Natural killer cell (primary cell): ENCODE measurements around the gene OR1C1. TPM values are rescaled to one million over a fixed set of nuclear protein-coding genes. Genes with fewer than 3 reads are reported as not detected.
"Not testable (repeated sequence)": the region's sequence is repeated elsewhere in the genome, so short reads cannot be mapped to it uniquely, and the experiment has no call there.

ENCODE experiments used
- ATAC-seq, 3 donors: fragments of 150-1000 bp in 2 of 3; fragments of 200-7000 bp in 1 of 3; cut with Tn5 transposase; 1 replicate in 1 of 3; 2 replicates in 2 of 3; pipeline ENCODE4 v1.10.0; 2021; ENCODE audit warnings: mild to moderate bottlenecking in 2 of 3, moderate library complexity in 2 of 3
- DNase-seq, 2 donors: peaks; one replicate each; pipeline versions ENCODE4 v3.0.0 to v3.0.0-alpha.2; 2013 to 2021; ENCODE audit warnings: mixed read lengths in 1 of 2
- H3K27ac ChIP-seq: one replicate; pipeline ENCODE4 v1.5.1; 2013; ENCODE audit warnings: mild to moderate bottlenecking, low read length
- H3K27me3 ChIP-seq: one replicate; pipeline ENCODE4 v1.6.1; 2013; ENCODE audit warnings: low read length; ENCODE audit not compliant: control insufficient read depth, insufficient read depth
- H3K36me3 ChIP-seq: one replicate; pipeline ENCODE4 v1.6.1; 2013; ENCODE audit warnings: low read length; ENCODE audit not compliant: control insufficient read depth, insufficient read depth
- H3K4me1 ChIP-seq: one replicate; pipeline ENCODE4 v1.6.1; 2013; ENCODE audit warnings: low read length; ENCODE audit not compliant: control insufficient read depth, insufficient read depth
- H3K4me3 ChIP-seq: one replicate; pipeline ENCODE4 v1.5.1; 2013; ENCODE audit warnings: low read length
- H3K9me3 ChIP-seq: one replicate; pipeline ENCODE4 v1.6.1; 2013; ENCODE audit warnings: low read length; ENCODE audit not compliant: control insufficient read depth, insufficient read depth
- H3K27ac Mint-ChIP-seq, 2 donors: one replicate each; pipeline ENCODE4 v1.8.0; 2022; ENCODE audit warnings: mild to moderate bottlenecking in 2 of 2, mixed read lengths in 2 of 2, moderate library complexity in 1 of 2
- H3K27me3 Mint-ChIP-seq, 2 donors: one replicate each; pipeline ENCODE4 v1.8.0; 2022; ENCODE audit warnings: low read depth in 2 of 2, mixed read lengths in 2 of 2
- H3K36me3 Mint-ChIP-seq: one replicate; pipeline ENCODE4 v1.8.0; 2022; ENCODE audit warnings: mixed read lengths
- H3K4me1 Mint-ChIP-seq, 2 donors: one replicate each; pipeline ENCODE4 v1.8.0; 2022; ENCODE audit warnings: mixed read lengths in 2 of 2
- H3K4me3 Mint-ChIP-seq: one replicate; pipeline ENCODE4 v1.8.0; 2022; ENCODE audit warnings: mild to moderate bottlenecking, moderate library complexity, mixed read lengths
- H3K9me3 Mint-ChIP-seq, 2 donors: one replicate each; pipeline ENCODE4 v1.8.0; 2022; ENCODE audit warnings: mixed read lengths in 2 of 2
- CTCF ChIP-seq: fragments of 200-600 bp; IDR thresholded peaks from one replicate; pipeline ENCODE4 v1.8.0; 2022; ENCODE audit warnings: antibody characterized with exemption
- WGBS: methylation state at CpG from one replicate; pipeline ENCODE4 v1.1.7; 2013; ENCODE audit warnings: missing lambda C conversion rate; ENCODE audit not compliant: insufficient coverage; 5-methylcytosine and 5-hydroxymethylcytosine counted together
- intact Hi-C: fragments of 100-400 bp; cut with micrococcal nuclease; formaldehyde crosslinking; loops from one replicate; pipeline ENCODE4 v1.14.2; 2022
- total RNA-seq, 4 donors: library from RNA; stranded (reverse); fragments of 120-200 nt in 1 of 4; gene quantifications; one replicate each; pipeline versions ENCODE4 v1.2.3 to v1.2.4, GENCODE V29; 2013 to 2022

The OR1C1 gene
- total RNA-seq, 3 donors from 2014 or later (not counting 1 experiment from before 2014, with no cell fraction given), result not detected

- WGBS, result 96% methylated on average over 1 of the region's 1 CpG
- Histone ChIP-seq H3K36me3 (no peaks in the 10 kb centered on the region), H3K27ac (no peak overlapping the region), H3K27me3 (no peaks in the 10 kb centered on the region), H3K4me3 (no peak overlapping the region), H3K4me1 (no peaks in the 10 kb centered on the region), H3K9me3 (peaks cover 4% of the 10 kb centered on the region)
- DNase-seq (no peak), ATAC-seq (peak in 1 of 3 donors; percentile 35)
- H3K4me1 Mint-ChIP-seq, result no peaks in the 10 kb centered on the region
- H3K27me3 Mint-ChIP-seq, result no peaks in the 10 kb centered on the region
- H3K36me3 Mint-ChIP-seq, result peaks cover 6% of the 10 kb centered on the region
- H3K4me3 Mint-ChIP-seq, result no peak overlapping the region
- peaks cover 8 to 12% of the 10 kb centered on the region in 2 donors for H3K9me3 Mint-ChIP-seq
- no peak for TF ChIP-seq CTCF
- intact Hi-C loops, result no loop called here
- no peak overlapping the region for H3K27ac Mint-ChIP-seq
Observed at GRCh38 chr1:247749870-247750269, 10.5 kb downstream of the OR1C1 start.

GRCh38 chr1:247748041-247748440 is 12.3 kb downstream of the OR1C1 start, which contains the start of gene OR14A2:
Gene OR14A2, minus strand, starts transcription at chr1:247748141.
- H3K4me3 ChIP-seq, result no peak within 1 kb of the TSS
- WGBS, result 95% methylated on average over 1 of the region's 2 CpGs
- H3K4me1 ChIP-seq, result no peaks in the 10 kb centered on the region
- intact Hi-C loops, result no loop called here
- no peaks in the 10 kb centered on the region for H3K27me3 Mint-ChIP-seq
- DNase-seq, result no peak
- peaks cover 6% of the 10 kb centered on the region for H3K36me3 Mint-ChIP-seq
- no peaks in the 10 kb centered on the region for H3K27me3 ChIP-seq
- no peaks in the 10 kb centered on the region for H3K36me3 ChIP-seq
- ATAC-seq, result no peak
- H3K9me3 Mint-ChIP-seq, result peaks cover 8 to 15% of the 10 kb centered on the region in 2 donors
- H3K27ac Mint-ChIP-seq, result no peak within 1 kb of the TSS
- H3K9me3 ChIP-seq, result peaks cover 4% of the 10 kb centered on the region
- no peaks in the 10 kb centered on the region for H3K4me1 Mint-ChIP-seq
- no peak for TF ChIP-seq CTCF
- H3K4me3 Mint-ChIP-seq, result no peak within 1 kb of the TSS
- no peak within 1 kb of the TSS for H3K27ac ChIP-seq

GRCh38 chr1:247747616-247748015 is 12.7 kb downstream of the OR1C1 start:
- H3K27ac Mint-ChIP-seq, result no peak overlapping the region
- intact Hi-C loops, result no loop called here
- peaks cover 8 to 15% of the 10 kb centered on the region in 2 donors for H3K9me3 Mint-ChIP-seq
- H3K4me3 ChIP-seq, result no peak overlapping the region
- DNase-seq (no peak), ATAC-seq (no peak)
- H3K9me3 ChIP-seq, result peaks cover 4% of the 10 kb centered on the region
- no peak for TF ChIP-seq CTCF
- H3K4me1 Mint-ChIP-seq, result no peaks in the 10 kb centered on the region
- WGBS, result 94% methylated on average over 7 of the region's 7 CpGs
- no peaks in the 10 kb centered on the region for H3K27me3 ChIP-seq
- no peaks in the 10 kb centered on the region for H3K36me3 ChIP-seq
- no peak overlapping the region for H3K27ac ChIP-seq
- no peak overlapping the region for H3K4me3 Mint-ChIP-seq
- H3K36me3 Mint-ChIP-seq, result peaks cover 6% of the 10 kb centered on the region
- no peaks in the 10 kb centered on the region for H3K4me1 ChIP-seq
- H3K27me3 Mint-ChIP-seq, result no peaks in the 10 kb centered on the region

GRCh38 chr1:247746391-247746935 is 13.9 kb downstream of the OR1C1 start:
- Mint-ChIP-seq H3K9me3 (peaks cover 8 to 13% of the 10 kb centered on the region in 2 donors), H3K27me3 (no peaks in the 10 kb centered on the region), H3K4me3 (no peak overlapping the region), H3K36me3 (peaks cover under 1% of the 10 kb centered on the region), H3K4me1 (no peaks in the 10 kb centered on the region), H3K27ac (no peak overlapping the region)
- H3K27ac ChIP-seq, result no peak overlapping the region
- WGBS, result 89% methylated on average over 3 of the region's 3 CpGs
- DNase-seq (no peak), ATAC-seq (no peak)
- no peak overlapping the region for H3K4me3 ChIP-seq
- no peaks in the 10 kb centered on the region for H3K36me3 ChIP-seq
- peaks cover 4% of the 10 kb centered on the region for H3K9me3 ChIP-seq
- no peaks in the 10 kb centered on the region for H3K4me1 ChIP-seq
- no peak for TF ChIP-seq CTCF
- H3K27me3 ChIP-seq, result no peaks in the 10 kb centered on the region
- intact Hi-C loops, result no loop called here

- H3K27ac Mint-ChIP-seq, H3K36me3 ChIP-seq, H3K4me3 ChIP-seq, H3K4me3 Mint-ChIP-seq, H3K27me3 Mint-ChIP-seq, DNase-seq, H3K9me3 ChIP-seq, H3K4me1 ChIP-seq, intact Hi-C loops, H3K36me3 Mint-ChIP-seq, H3K27ac ChIP-seq, H3K27me3 ChIP-seq, H3K4me1 Mint-ChIP-seq, ATAC-seq: not testable (repeated sequence)
- 80% methylated on average over 2 of the region's 3 CpGs for WGBS
- peaks cover 0 to 10% of the 10 kb centered on the region in 2 donors for H3K9me3 Mint-ChIP-seq
Observed at GRCh38 chr1:247742215-247742760, 18.1 kb downstream of the OR1C1 start.
